Urinary bladder (tissue), 4 donors: ENCODE results near the gene SETD1B. TPM values are rescaled to one million over a fixed set of nuclear protein-coding genes. Genes with fewer than 3 reads are reported as not detected.
"Not testable (repeated sequence)": the region's sequence is repeated elsewhere in the genome, so short reads cannot be mapped to it uniquely, and the experiment has no call there.

ENCODE experiments used
- DNase-seq: peaks from one replicate; pipeline ENCODE4 v3.0.0-alpha.2; 2015; ENCODE audit errors: extremely low spot score
- H3K27ac ChIP-seq: one replicate; pipeline ENCODE4 v1.5.1; 2013; ENCODE audit warnings: low read depth, mild to moderate bottlenecking, moderate library complexity
- H3K36me3 ChIP-seq: one replicate; pipeline ENCODE4 v1.6.1; 2013; ENCODE audit warnings: mild to moderate bottlenecking, moderate library complexity; ENCODE audit not compliant: insufficient read depth
- H3K4me1 ChIP-seq: one replicate; pipeline ENCODE4 v1.6.1; 2013; ENCODE audit warnings: mild to moderate bottlenecking, moderate library complexity; ENCODE audit not compliant: insufficient read depth
- H3K4me3 ChIP-seq: one replicate; pipeline ENCODE4 v1.5.1; 2013; ENCODE audit warnings: low read depth, low read length
- WGBS: extraction: QIAGEN DNeasy Blood & Tissue Kit; methylation state at CpG from one replicate; pipeline ENCODE4 v1.1.7; 2013; 5-methylcytosine and 5-hydroxymethylcytosine counted together
- polyA plus RNA-seq: library from polyadenylated mRNA; stranded (reverse); fragments of 200-250 nt; gene quantifications from one replicate; pipeline ENCODE4 v1.2.3, GENCODE V29; 2013
- total RNA-seq: library from RNA; depleted of rRNA; stranded (reverse); fragments of >200 nt; gene quantifications from one replicate; pipeline ENCODE4 v1.2.3, GENCODE V29; 2014
- donor health status: healthy with polysubstance abuse.
- donor health status: healthy.

SETD1B gene
- total and polyA plus RNA-seq, 2 donors = 4.3 to 25.3 TPM

GRCh38 chr12:121787063-121788025, 16.5 kb upstream of the SETD1B start:
- WGBS = 82% methylated on average over 17 of the region's 17 CpGs
- Histone ChIP-seq H3K27ac (no peak overlapping the region), H3K4me1 (no peaks in the 10 kb centered on the region)

GRCh38 chr12:121788176-121788818, 15.5 kb upstream of the SETD1B start:
- Histone ChIP-seq H3K27ac (no peak overlapping the region), H3K4me3 (no peak overlapping the region), H3K4me1 (no peaks in the 10 kb centered on the region), H3K36me3 (no peaks in the 10 kb centered on the region)
- 84% methylated on average over 7 of the region's 7 CpGs for WGBS
- DNase-seq = no peak

More at GRCh38 chr12:121787063-121788025, 16.5 kb upstream of the SETD1B start:
- DNase-seq = no peak
- no peaks in the 10 kb centered on the region for H3K36me3 ChIP-seq
- H3K4me3 ChIP-seq = no peak overlapping the region

- 68% methylated on average over 13 of the region's 13 CpGs for WGBS
- no peaks in the 10 kb centered on the region for H3K4me1 ChIP-seq
- no peak overlapping the region for H3K27ac ChIP-seq
- no peak for DNase-seq
- no peak overlapping the region for H3K4me3 ChIP-seq
- H3K36me3 ChIP-seq = no peaks in the 10 kb centered on the region
Observed at GRCh38 chr12:121789233-121789781, 14.5 kb upstream of the SETD1B start.

GRCh38 chr12:121789800-121790728, 13.7 kb upstream of the SETD1B start:
- H3K4me1 ChIP-seq = no peaks in the 10 kb centered on the region
- H3K27ac ChIP-seq = no peak overlapping the region
- WGBS = 64% methylated on average over 28 of the region's 28 CpGs
- H3K36me3 ChIP-seq = no peaks in the 10 kb centered on the region
- H3K4me3 ChIP-seq = no peak overlapping the region
- no peak for DNase-seq

- not testable (repeated sequence) for H3K4me1 ChIP-seq, DNase-seq, H3K36me3 ChIP-seq, H3K4me3 ChIP-seq, H3K27ac ChIP-seq
- WGBS = 94% methylated on average over 8 of the region's 8 CpGs
Observed at GRCh38 chr12:121790785-121791184, 13.0 kb upstream of the SETD1B start.

GRCh38 chr12:121791671-121792551, 11.9 kb upstream of the SETD1B start:
- Histone ChIP-seq H3K36me3 (no peaks in the 10 kb centered on the region), H3K4me3 (peak overlapping the region; percentile 42), H3K27ac (no peak overlapping the region), H3K4me1 (no peaks in the 10 kb centered on the region)
- WGBS = 83% methylated on average over 14 of the region's 14 CpGs
- no peak for DNase-seq

GRCh38 chr12:121792607-121793439, 11.0 kb upstream of the SETD1B start:
- peak overlapping the region; percentile 42 for H3K4me3 ChIP-seq
- peaks cover 1% of the 10 kb centered on the region for H3K4me1 ChIP-seq
- no peaks in the 10 kb centered on the region for H3K36me3 ChIP-seq
- peak overlapping the region; percentile 58 for H3K27ac ChIP-seq
- no peak for DNase-seq
- WGBS = 28% methylated on average over 48 of the region's 48 CpGs

GRCh38 chr12:121793440-121793837, 10.4 kb upstream of the SETD1B start, which contains the start of gene RHOF:
TSS of gene RHOF (minus strand) at chr12:121793688. CDS start at chr12:121793633, 55 bp downstream.
- WGBS = 2% methylated on average over 36 of the region's 36 CpGs
- peaks cover 3% of the 10 kb centered on the region for H3K4me1 ChIP-seq
- H3K27ac ChIP-seq = peak within 1 kb of the TSS; percentile 66
- peak within 1 kb of the TSS; percentile 42 for H3K4me3 ChIP-seq
- no peak for DNase-seq
- H3K36me3 ChIP-seq = no peaks in the 10 kb centered on the region

- under 1% methylated on average over 59 of the region's 59 CpGs for WGBS
- Histone ChIP-seq H3K4me3 (peak overlapping the region; percentile 42), H3K36me3 (no peaks in the 10 kb centered on the region), H3K27ac (peak overlapping the region; percentile 66), H3K4me1 (peaks cover 3% of the 10 kb centered on the region)
- DNase-seq = no peak
Observed at GRCh38 chr12:121793838-121794533, 9.8 kb upstream of the SETD1B start.

- 2% methylated on average over 13 of the region's 13 CpGs for WGBS
- Histone ChIP-seq H3K36me3 (no peaks in the 10 kb centered on the region), H3K27ac (peak overlapping the region; percentile 66), H3K4me1 (peaks cover 3% of the 10 kb centered on the region), H3K4me3 (no peak overlapping the region)
- DNase-seq = no peak
Observed at GRCh38 chr12:121794534-121795033, 9.2 kb upstream of the SETD1B start.
